ENCODE measurements around the gene C11orf68. TPM values are rescaled to one million over a fixed set of nuclear protein-coding genes. Genes with fewer than 3 reads are reported as not detected.

Gene C11orf68
- total and polyA plus RNA-seq, 3 experiments from 2014 or later: 18.7 to 70.3 (median 21.4) TPM

- H3K4me3 ChIP-seq (ENCODE audit: low read length): no peak overlapping the region
- Mint-ChIP-seq H3K36me3 (peaks cover 4 to 30% (median 6%) of the 10 kb centered on the region in 3 donors), H3K9me3 (no peaks in the 10 kb centered on the region), H3K27ac (peak overlapping the region in 5 of 8 donors; percentile 5 to 87 (median 29)), H3K27me3 (no peaks in the 10 kb centered on the region), H3K4me1 (peaks cover 29 to 48% (median 34%) of the 10 kb centered on the region in 3 donors), H3K4me3 (peak overlapping the region in 1 of 7 donors; percentile 75)
- no peaks in the 10 kb centered on the region for H3K9me3 ChIP-seq (ENCODE audit: low read length)
- ChIA-PET POLR2A (no interaction called here), CTCF (interaction anchor here (1.4 to 8.0 kb wide), 2 partner anchors 35 to 40 kb away, joined by 3 to 60 read pairs; partner anchors contain the start of genes CCDC85B and FIBP)
- H3K4me1 ChIP-seq (ENCODE audit: insufficient read depth, low read length): peaks cover 29% of the 10 kb centered on the region
- peaks cover 10% of the 10 kb centered on the region for H3K36me3 ChIP-seq (ENCODE audit: insufficient read depth, low read length)
- H3K27me3 ChIP-seq (ENCODE audit: insufficient read depth, low read length, poor library complexity, severe bottlenecking): no peaks in the 10 kb centered on the region
- no peak overlapping the region for H3K27ac ChIP-seq (ENCODE audit: low read depth, low read length)
- DNase-seq: no peak
These were observed 6.5 kb upstream of the C11orf68 start for GRCh38 chr11:65925397-65925796.

DNA sequence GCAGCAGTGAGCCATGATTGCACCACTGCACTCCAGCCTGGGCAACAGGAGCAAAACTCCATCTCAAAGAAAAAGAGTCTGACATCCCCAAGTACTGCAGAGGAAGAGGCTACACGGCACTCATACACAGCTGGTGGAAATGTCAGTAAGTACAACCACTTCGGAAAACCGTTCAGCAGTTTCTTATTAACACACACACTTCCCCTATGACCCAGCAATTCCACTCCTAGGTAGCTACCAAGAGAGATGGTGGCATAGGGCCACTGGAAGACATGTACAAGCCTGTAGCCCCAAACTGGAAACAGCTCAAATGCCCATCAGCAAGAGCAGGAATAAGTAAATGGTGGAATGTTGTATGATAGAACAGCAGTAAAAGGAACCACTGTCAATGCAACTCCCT, 3.7 kb upstream of the C11orf68 start:
- Mint-ChIP-seq H3K4me1 (peaks cover 19 to 45% (median 23%) of the 10 kb centered on the region in 3 donors), H3K9me3 (no peaks in the 10 kb centered on the region), H3K27me3 (no peaks in the 10 kb centered on the region), H3K4me3 (peak overlapping the region in 5 of 7 donors; percentile 35 to 71 (median 52)), H3K27ac (peak overlapping the region in 6 of 8 donors; percentile 36 to 81 (median 74)), H3K36me3 (peaks cover 4 to 42% (median 6%) of the 10 kb centered on the region in 3 donors)
- Histone ChIP-seq H3K4me1 (ENCODE audit: insufficient read depth, low read length) (peaks cover 27% of the 10 kb centered on the region), H3K4me3 (ENCODE audit: low read length) (no peak overlapping the region), H3K27ac (ENCODE audit: low read depth, low read length) (no peak overlapping the region), H3K36me3 (ENCODE audit: insufficient read depth, low read length) (peaks cover 10% of the 10 kb centered on the region), H3K9me3 (ENCODE audit: low read length) (no peaks in the 10 kb centered on the region), H3K27me3 (ENCODE audit: insufficient read depth, low read length, poor library complexity, severe bottlenecking) (no peaks in the 10 kb centered on the region)
- DNase-seq: no peak
- CTCF ChIA-PET: interaction anchor here (2.9 to 3.4 kb wide), 3 partner anchors 32 to 38 kb away, joined by 11 to 17 read pairs (median 13); partner anchors contain the start of genes CCDC85B and FIBP
- POLR2A ChIA-PET: interaction anchor here (0.9 kb wide), 1 partner anchor 57 kb away, joined by 4 read pairs; no protein-coding TSS in a partner anchor

DNA sequence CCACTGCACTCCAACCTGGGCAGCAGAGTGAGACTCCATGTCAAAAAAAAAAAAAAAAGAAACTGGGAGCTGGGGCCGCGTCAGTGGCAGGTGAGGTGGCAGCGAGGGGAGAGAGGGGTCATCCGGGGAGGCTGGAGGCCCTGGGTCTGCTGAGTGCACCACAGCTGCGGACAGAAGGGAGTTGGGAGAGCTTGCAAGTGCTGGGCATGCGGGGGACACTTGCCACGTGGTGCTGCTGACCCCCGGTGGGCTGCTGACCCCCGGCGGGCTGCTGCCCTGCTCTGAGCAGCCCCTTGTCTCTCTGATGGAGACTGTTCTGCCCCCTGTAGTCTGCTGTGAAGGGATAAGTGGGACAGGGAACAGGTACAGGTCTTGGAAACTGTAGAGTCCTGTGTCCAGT, 3.0 kb upstream of the C11orf68 start:
- H3K27ac ChIP-seq (ENCODE audit: low read depth, low read length): no peak overlapping the region
- Mint-ChIP-seq H3K27ac (peak overlapping the region in 4 of 8 donors; percentile 50 to 76 (median 74)), H3K4me1 (peaks cover 19 to 45% (median 21%) of the 10 kb centered on the region in 3 donors), H3K4me3 (peak overlapping the region in 5 of 7 donors; percentile 35 to 71 (median 52)), H3K27me3 (no peaks in the 10 kb centered on the region), H3K9me3 (no peaks in the 10 kb centered on the region), H3K36me3 (peaks cover 4 to 46% (median 6%) of the 10 kb centered on the region in 3 donors)
- H3K9me3 ChIP-seq (ENCODE audit: low read length): no peaks in the 10 kb centered on the region
- H3K4me3 ChIP-seq (ENCODE audit: low read length): no peak overlapping the region
- H3K36me3 ChIP-seq (ENCODE audit: insufficient read depth, low read length): peaks cover 16% of the 10 kb centered on the region
- ChIA-PET CTCF (interaction anchor here (2.9 to 3.4 kb wide), 3 partner anchors 31 to 37 kb away, joined by 11 to 17 read pairs (median 13); partner anchors contain the start of genes CCDC85B and FIBP), POLR2A (interaction anchor here (0.7 to 1.3 kb wide), 2 partner anchors 32 to 161 kb away, joined by 3 to 4 read pairs; partner anchors contain the start of gene CCDC85B)
- H3K27me3 ChIP-seq (ENCODE audit: insufficient read depth, low read length, poor library complexity, severe bottlenecking): no peaks in the 10 kb centered on the region
- DNase-seq: no peak
- H3K4me1 ChIP-seq (ENCODE audit: insufficient read depth, low read length): peaks cover 28% of the 10 kb centered on the region

DNA sequence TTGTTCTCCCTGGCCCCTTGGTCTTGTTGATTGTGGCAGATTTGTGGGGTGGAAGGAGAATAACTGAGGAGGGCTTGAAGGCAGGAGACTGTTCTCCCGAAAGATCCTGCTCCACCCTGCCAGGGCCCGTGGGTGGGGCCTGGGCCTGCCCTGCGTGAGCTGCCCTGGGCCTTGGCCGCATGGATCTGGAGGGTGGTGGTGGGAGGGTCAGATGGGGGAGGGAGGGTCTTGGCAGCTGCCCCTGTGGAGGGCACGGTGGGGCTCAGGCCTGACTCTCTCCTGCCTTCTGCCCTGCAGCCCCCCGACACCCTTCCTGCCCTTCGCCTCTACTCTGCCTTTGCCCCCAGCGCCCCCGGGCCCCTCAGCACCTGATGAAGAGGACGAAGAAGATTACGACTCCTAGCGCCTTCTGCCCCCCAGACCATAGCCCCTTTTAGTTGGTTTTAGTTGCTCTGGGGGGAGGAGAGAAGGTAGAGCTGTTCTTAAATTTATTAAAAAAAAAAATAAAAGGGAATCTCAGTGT, 2.2 kb upstream of the C11orf68 start:
- Mint-ChIP-seq H3K9me3 (no peaks in the 10 kb centered on the region), H3K36me3 (peaks cover 4 to 49% (median 6%) of the 10 kb centered on the region in 3 donors), H3K27me3 (peaks cover 0 to 1% of the 10 kb centered on the region in 2 donors), H3K4me3 (peak overlapping the region in 5 of 7 donors; percentile 72 to 94 (median 92)), H3K27ac (peak overlapping the region in 2 of 8 donors; percentile 54 to 55), H3K4me1 (peaks cover 24 to 52% (median 28%) of the 10 kb centered on the region in 3 donors)
- Histone ChIP-seq H3K4me1 (ENCODE audit: insufficient read depth, low read length) (peaks cover 35% of the 10 kb centered on the region), H3K9me3 (ENCODE audit: low read length) (no peaks in the 10 kb centered on the region), H3K27me3 (ENCODE audit: insufficient read depth, low read length, poor library complexity, severe bottlenecking) (no peaks in the 10 kb centered on the region), H3K36me3 (ENCODE audit: insufficient read depth, low read length) (peaks cover 16% of the 10 kb centered on the region), H3K4me3 (ENCODE audit: low read length) (no peak overlapping the region), H3K27ac (ENCODE audit: low read depth, low read length) (no peak overlapping the region)
- ChIA-PET CTCF (interaction anchor here (1.0 to 3.4 kb wide), 3 partner anchors 31 to 36 kb away, joined by 3 to 17 read pairs (median 11); partner anchors contain the start of genes CCDC85B and FIBP), POLR2A (interaction anchor here (0.7 to 1.3 kb wide), 4 partner anchors 31 to 161 kb away, joined by 3 to 4 read pairs (median 3); partner anchors contain the start of gene CCDC85B)
- no peak for DNase-seq

GRCh38 chr11:65920372-65920802, 1.5 kb upstream of the C11orf68 start:
- H3K4me3 ChIP-seq (ENCODE audit: low read length): peak overlapping the region; percentile 84
- Mint-ChIP-seq H3K4me3 (peak overlapping the region; percentile 87 to 98 (median 93)), H3K9me3 (no peaks in the 10 kb centered on the region), H3K27me3 (peaks cover 0 to 1% of the 10 kb centered on the region in 2 donors), H3K27ac (peak overlapping the region in 7 of 8 donors; percentile 85 to 98 (median 90)), H3K4me1 (peaks cover 21 to 53% (median 28%) of the 10 kb centered on the region in 3 donors), H3K36me3 (peaks cover 4 to 45% (median 6%) of the 10 kb centered on the region in 3 donors)
- no peaks in the 10 kb centered on the region for H3K27me3 ChIP-seq (ENCODE audit: insufficient read depth, low read length, poor library complexity, severe bottlenecking)
- H3K4me1 ChIP-seq (ENCODE audit: insufficient read depth, low read length): peaks cover 38% of the 10 kb centered on the region
- no peak for DNase-seq
- H3K36me3 ChIP-seq (ENCODE audit: insufficient read depth, low read length): peaks cover 16% of the 10 kb centered on the region
- ChIA-PET CTCF (interaction anchor here (1.0 to 3.4 kb wide), 4 partner anchors 30 to 35 kb away, joined by 3 to 17 read pairs (median 8); partner anchors contain the start of genes CCDC85B and FIBP), POLR2A (interaction anchor here (0.7 to 1.2 kb wide), 4 partner anchors 8 to 46 kb away, joined by 3 to 7 read pairs (median 3); partner anchors contain the start of genes CCDC85B and FIBP)
- H3K27ac ChIP-seq (ENCODE audit: low read depth, low read length): peak overlapping the region; percentile 73
- no peaks in the 10 kb centered on the region for H3K9me3 ChIP-seq (ENCODE audit: low read length)

DNA sequence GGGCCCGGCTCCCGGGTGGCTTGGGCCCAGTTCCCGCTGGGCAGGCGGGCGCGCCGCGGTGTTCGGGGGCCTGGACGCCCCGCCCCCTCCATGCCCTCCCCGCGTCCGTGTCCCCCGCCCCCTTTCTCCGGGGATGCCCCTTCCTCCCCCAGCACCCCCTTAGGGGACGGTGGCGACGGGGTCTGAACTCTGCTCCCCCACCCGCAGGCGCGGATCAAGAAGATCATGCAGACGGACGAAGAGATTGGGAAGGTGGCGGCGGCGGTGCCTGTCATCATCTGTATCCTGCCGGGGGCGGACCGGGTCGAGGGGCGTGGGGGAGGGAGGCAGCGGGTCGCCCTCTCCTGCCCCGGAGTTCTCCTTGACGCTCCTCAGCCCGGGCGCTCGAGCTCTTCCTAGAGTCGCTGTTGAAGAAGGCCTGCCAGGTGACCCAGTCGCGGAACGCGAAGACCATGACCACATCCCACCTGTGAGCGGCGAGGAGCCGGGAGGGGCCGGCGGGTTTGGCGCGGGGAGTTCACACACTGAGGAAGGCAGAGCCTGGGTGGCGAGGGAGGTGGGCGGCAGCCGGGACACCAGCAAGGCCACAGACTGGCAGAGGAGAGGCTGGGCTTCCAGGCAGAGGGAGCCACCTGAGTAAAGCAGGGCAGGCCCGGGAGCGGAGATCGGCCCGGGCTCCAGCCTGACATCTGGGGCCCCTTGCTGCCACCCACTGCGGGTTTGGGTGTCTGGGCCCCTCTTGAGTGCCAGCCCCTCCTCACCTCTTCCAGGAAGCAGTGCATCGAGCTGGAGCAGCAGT, 910 bp upstream of the C11orf68 start:
- Histone ChIP-seq H3K4me3 (ENCODE audit: low read length) (peak overlapping the region; percentile 84), H3K9me3 (ENCODE audit: low read length) (no peaks in the 10 kb centered on the region), H3K27ac (ENCODE audit: low read depth, low read length) (peak overlapping the region; percentile 73), H3K36me3 (ENCODE audit: insufficient read depth, low read length) (peaks cover 16% of the 10 kb centered on the region), H3K27me3 (ENCODE audit: insufficient read depth, low read length, poor library complexity, severe bottlenecking) (no peaks in the 10 kb centered on the region), H3K4me1 (ENCODE audit: insufficient read depth, low read length) (peaks cover 38% of the 10 kb centered on the region)
- Mint-ChIP-seq H3K4me3 (peak overlapping the region; percentile 87 to 98 (median 93)), H3K4me1 (peaks cover 27 to 60% (median 32%) of the 10 kb centered on the region in 3 donors), H3K36me3 (peaks cover 4 to 49% (median 6%) of the 10 kb centered on the region in 3 donors), H3K27me3 (peaks cover 0 to 1% of the 10 kb centered on the region in 2 donors), H3K27ac (peak overlapping the region; percentile 80 to 98 (median 89)), H3K9me3 (no peaks in the 10 kb centered on the region)
- DNase-seq: peak in 3 of 5 donors; percentile 57 to 81 (median 66)
- POLR2A ChIA-PET: interaction anchor here (0.9 to 1.2 kb wide), 3 partner anchors 8 to 31 kb away, joined by 3 to 7 read pairs (median 3); partner anchors contain the start of genes CCDC85B and FIBP
- CTCF ChIA-PET: interaction anchor here (1.0 to 3.4 kb wide), 3 partner anchors 29 to 35 kb away, joined by 4 to 17 read pairs (median 11); partner anchors contain the start of genes CCDC85B and FIBP

GRCh38 chr11:65919141-65919572, 295 bp upstream of the C11orf68 start, which contains the start of gene DRAP1:
Gene DRAP1 (plus strand): TSS chr11:65919426. CDS start chr11:65919502, 76 bp downstream.
- Mint-ChIP-seq H3K27ac (peak within 1 kb of the TSS; percentile 86 to 98 (median 91)), H3K36me3 (peaks cover 4 to 47% (median 6%) of the 10 kb centered on the region in 3 donors), H3K27me3 (peaks cover 0 to 3% of the 10 kb centered on the region in 2 donors), H3K4me3 (peak within 1 kb of the TSS; percentile 88 to 98 (median 93)), H3K9me3 (no peaks in the 10 kb centered on the region), H3K4me1 (peaks cover 27 to 63% (median 36%) of the 10 kb centered on the region in 3 donors)
- ChIA-PET POLR2A (interaction anchor here (0.6 to 2.3 kb wide), 6 partner anchors 9 to 31 kb away, joined by 3 to 30 read pairs (median 5); partner anchors contain the start of genes CCDC85B, FIBP and FOSL1), CTCF (interaction anchor here (1.0 to 2.5 kb wide), 4 partner anchors 11 to 32 kb away, joined by 3 to 33 read pairs (median 4); partner anchors contain the start of genes CCDC85B and FIBP)
- Histone ChIP-seq H3K36me3 (ENCODE audit: insufficient read depth, low read length) (peaks cover 16% of the 10 kb centered on the region), H3K27me3 (ENCODE audit: insufficient read depth, low read length, poor library complexity, severe bottlenecking) (no peaks in the 10 kb centered on the region), H3K27ac (ENCODE audit: low read depth, low read length) (peak within 1 kb of the TSS; percentile 82), H3K9me3 (ENCODE audit: low read length) (no peaks in the 10 kb centered on the region), H3K4me1 (ENCODE audit: insufficient read depth, low read length) (peaks cover 38% of the 10 kb centered on the region), H3K4me3 (ENCODE audit: low read length) (peak within 1 kb of the TSS; percentile 96)
- DNase-seq: peak; percentile 96 to 100 (median 98)
